ENCODE data around the gene TBC1D16.

DNA sequence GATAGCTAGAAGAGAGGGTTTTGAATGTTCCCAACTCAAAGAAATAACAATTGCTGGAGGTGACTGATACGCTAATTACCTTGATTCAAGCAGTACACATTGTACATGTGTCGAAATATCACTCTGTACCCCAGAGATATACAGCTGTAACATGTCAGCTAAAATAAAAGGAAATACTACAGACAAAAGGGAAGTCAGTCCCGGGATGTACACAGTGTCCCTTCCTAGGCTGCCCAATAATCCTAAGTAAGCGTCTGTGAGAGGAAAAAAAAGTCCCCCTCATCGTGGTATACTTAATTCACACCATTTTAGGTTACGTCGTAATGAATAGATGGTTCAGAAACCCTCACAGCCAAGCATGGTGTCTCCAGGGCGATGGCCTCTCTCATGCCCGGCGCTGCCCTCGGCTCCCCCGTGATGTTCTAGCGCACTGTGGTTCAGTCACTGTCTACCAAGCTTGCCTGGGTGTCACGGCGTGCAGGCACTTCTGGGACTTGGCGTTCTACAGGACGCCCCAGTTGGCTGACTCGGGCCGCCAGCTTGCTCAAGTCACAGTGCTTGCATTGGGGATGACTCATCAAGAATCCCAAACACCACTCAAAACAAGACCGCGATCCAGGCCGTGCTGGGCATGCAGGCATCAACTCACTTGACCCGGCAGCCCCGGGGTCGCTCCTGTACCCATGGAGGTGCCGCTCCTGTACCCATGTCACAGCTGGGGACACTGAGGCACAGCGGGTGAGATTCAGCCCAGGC, 28.3 kb upstream of the TBC1D16 start:
- TF ChIP-seq, protein P1, sequence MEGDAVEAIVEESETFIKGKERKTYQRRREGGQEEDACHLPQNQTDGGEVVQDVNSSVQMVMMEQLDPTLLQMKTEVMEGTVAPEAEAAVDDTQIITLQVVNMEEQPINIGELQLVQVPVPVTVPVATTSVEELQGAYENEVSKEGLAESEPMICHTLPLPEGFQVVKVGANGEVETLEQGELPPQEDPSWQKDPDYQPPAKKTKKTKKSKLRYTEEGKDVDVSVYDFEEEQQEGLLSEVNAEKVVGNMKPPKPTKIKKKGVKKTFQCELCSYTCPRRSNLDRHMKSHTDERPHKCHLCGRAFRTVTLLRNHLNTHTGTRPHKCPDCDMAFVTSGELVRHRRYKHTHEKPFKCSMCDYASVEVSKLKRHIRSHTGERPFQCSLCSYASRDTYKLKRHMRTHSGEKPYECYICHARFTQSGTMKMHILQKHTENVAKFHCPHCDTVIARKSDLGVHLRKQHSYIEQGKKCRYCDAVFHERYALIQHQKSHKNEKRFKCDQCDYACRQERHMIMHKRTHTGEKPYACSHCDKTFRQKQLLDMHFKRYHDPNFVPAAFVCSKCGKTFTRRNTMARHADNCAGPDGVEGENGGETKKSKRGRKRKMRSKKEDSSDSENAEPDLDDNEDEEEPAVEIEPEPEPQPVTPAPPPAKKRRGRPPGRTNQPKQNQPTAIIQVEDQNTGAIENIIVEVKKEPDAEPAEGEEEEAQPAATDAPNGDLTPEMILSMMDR (conservative IDR thresholded peaks at IDR 0.05; ENCODE audit: low read length): no peak
- no peak for TF ChIP-seq EZH2phosphoT487 (IDR thresholded peaks at IDR 0.05; ENCODE audit: borderline replicate concordance, low read depth, low read length)

Measured in OCI-LY7 (cell line).